ENCODE data around the gene UBL4B.

UBL4B gene

GRCh38 chr1:110118636-110119396, 6.6 kb downstream of the UBL4B start:
- DNase-seq: no peak

GRCh38 chr1:110119843-110120242, 7.6 kb downstream of the UBL4B start:
- no peak for DNase-seq

GRCh38 chr1:110120960-110121561, 8.8 kb downstream of the UBL4B start:
- no peak for DNase-seq

DNA sequence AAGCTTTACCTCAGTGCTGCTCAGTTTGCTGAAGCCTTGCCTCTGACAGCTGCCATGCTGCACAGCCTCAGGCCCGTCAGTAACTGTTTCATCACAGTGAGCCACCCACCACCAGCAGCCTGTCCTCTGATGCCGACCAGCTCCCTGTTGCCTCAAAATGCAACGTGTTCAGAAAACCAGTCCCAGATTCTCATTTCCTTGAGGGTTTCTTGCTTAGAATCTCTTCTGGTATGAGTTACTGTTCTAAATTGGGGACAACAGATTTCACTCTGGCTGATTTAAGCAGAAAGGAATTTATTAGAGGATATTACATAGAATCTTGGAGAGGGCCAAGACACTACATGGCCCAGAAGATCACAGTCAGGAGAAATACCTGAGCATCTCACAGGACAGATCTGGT, 11.0 kb downstream of the UBL4B start:
- DNase-seq: no peak

GRCh38 chr1:110125810-110126209, 13.6 kb downstream of the UBL4B start:
- no peak for DNase-seq

GRCh38 chr1:110130113-110130591, 17.9 kb downstream of the UBL4B start:
- no peak for DNase-seq

DNA sequence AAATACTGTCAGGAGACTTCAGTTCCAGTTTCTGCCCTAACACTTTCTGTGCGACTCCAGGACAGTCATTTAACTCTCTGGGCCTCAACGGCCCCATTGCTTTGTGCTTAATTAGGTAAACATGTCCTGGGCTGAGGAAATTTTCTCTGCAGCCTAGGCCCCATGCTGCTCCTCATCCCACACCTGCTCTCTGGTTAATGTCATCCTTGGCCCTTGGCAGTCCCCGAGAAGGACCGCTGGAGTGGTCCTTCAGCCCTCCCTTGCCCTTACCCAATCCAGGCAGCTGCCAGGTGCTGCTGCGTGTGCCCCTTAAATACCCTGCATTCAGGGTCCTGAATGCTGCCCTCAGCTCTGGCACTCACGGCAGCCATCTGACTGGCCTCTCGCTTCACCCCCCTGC, 18.7 kb downstream of the UBL4B start:
- peak; percentile 59 for DNase-seq

DNA sequence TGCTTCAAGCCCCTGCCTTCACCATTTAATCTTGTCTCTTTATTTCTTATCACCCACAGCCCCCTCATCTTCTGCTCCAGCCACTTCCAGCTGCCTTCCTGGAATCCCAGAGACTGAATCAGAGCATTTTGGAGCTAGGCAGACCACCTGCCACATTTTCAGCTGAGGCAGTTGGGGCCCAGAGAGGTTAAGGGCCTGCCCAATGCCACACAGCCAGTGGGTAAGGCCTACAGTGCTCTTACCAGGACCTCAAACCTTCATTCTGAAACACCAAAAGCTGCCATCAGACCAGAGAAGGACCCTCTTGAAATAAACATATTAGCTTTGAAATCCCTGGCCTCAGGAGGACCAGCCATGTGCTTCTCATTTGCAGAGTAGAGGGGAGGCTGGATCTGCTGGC, 20.4 kb downstream of the UBL4B start:
- DNase-seq: no peak

DNA sequence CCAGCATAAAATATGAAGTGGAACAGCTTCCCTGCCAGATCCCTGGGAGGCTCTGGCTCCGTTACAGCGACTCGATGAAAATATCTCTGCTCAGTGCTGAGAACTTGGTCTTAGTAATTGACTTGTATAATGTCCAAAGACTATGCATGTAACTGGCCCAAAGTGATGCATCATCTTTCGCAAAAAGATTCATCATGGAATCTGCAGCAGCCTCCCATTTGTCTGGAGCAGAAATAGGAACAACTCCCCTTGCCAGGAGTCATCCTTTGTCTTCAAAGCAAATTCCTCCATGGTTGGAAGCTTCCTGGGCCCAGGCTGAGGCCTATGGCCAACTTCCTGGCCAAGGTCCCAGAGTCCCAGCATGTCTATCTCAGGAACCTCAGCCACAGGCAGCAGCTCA, 21.2 kb downstream of the UBL4B start:
- no peak for DNase-seq

DNA sequence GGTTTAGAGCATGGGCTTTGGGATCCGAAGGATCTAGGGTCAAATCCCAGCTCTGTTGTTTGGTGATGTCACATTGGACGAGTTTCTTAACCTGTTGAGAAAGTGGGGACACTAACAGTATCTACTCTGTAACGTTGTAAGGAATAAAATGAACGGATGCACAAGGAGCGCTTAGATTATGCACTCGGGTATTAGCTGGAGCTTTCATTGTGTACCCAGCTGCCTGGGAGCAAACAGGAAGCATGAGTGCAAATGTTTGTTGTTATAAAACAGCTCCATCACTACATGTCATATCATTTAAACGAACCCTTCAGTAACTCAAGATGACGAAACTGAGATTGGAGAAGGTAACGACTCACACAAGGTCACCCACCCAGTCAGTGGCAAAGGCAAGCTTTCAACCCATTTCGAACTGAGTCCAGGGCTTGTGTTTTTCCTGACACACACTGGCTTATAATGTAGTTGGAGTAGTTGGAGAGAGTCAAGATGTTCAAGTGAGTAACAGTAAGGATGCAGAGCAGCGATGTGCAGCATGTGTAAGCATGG, 21.9 kb downstream of the UBL4B start:
- peak; percentile 79 for DNase-seq

DNA sequence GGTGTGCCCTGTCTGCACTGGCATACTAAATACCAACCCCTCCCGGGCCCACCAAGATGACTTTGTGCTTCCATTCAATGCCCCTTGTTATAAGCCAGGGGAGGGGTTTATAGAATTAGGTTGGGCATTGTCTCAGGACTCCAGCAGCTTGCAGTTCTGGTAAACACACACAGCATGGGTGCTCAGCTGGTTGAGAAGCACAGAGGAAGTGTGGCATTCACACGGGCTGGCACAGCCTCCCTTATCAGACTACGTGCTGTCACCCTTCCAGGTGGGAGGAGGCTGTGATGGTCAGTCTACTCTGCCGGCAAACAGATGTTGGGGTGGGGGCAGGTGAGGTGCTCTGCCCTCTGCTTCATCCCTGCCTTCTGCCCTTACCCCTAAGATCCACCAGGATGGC, 23.0 kb downstream of the UBL4B start:
- DNase-seq: peak; percentile 87

DNA sequence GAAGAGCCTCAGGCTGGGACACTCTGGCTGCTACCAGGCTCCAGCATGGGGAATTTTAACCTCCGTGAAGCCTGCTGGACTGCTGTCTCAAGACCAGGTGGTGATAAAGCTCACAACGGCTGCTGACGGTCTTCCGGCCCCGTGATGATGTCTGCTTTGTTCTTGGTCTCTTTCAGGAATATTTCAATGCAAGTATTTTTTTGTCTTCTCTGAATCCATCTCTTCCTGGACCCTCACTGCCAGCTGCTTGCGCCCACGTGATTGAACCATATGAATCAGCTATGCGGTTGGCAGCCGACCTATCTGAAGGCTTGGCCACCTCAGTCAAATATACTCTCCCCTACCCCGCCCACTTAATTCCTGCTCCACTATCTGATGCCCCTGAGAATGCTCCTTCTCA, 23.4 kb downstream of the UBL4B start:
- DNase-seq: peak; percentile 57

- peak; percentile 95 for DNase-seq
Measured at GRCh38 chr1:110136911-110137310, 24.7 kb downstream of the UBL4B start.

DNA sequence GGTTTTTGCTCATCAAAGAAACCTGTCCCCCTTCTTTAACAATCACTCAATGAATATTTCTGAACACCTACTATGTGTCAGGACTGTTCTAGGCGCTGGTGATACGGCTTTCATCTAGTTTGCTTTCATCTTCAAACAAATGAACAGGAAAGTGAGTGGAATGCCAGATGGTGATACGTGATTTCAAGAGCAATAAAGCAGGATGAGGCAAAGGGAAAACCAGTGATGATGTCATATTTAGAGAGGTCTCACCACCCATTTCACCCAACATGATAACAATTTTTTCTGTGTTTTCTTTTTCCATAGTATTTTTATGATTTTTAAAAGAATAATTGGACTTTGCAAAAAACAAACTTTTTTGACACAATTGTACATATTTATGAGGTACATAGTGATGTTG, 26.7 kb downstream of the UBL4B start:
- no peak for DNase-seq

DNA sequence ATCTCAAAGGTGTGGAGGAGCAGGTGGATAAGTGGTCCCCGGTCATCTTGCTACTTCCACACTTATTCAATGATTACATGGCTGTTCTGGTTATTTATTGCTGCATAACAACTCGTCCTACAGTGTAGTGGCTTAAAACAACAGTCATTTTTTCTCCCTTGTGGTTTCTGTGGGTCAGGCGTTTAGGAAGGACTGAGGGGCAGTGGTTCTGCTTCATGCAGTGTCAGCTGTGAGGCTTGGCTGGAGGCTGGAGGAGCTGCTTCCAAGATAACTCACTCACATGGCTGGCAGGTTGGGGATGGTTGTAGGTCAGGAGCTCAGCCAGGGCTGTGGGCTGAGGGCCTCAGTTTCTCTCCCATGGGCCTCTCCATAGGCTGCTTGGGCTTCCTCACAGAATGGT, 32.1 kb downstream of the UBL4B start:
- no peak for DNase-seq

DNA sequence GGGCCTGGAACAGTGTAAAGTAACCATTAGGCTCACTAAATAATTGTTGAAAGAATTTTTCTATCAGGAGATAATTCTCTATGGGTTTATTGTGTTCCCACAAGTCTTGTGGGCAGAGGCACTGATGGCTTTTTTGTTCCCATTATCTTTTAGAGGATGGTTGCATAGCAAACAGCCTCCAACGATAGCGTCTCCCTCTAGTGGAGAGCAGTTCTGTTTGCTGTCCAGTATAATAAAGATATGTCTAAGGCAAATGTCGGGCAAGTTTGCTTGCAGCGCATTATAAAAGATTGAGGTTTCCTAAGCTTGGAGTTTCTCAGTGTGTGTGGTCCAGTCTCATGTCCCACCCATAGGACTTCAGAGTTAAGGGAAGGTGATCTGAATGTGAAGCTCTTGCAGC, 36.7 kb downstream of the UBL4B start:
- DNase-seq: peak; percentile 65

GRCh38 chr1:110150330-110151174, 38.3 kb downstream of the UBL4B start, which contains the start of gene SLC6A17:
SLC6A17 (plus strand) TSS chr1:110150494; CDS start chr1:110166930, 16,436 bp downstream.
- DNase-seq: no peak

- no peak for DNase-seq
Measured at GRCh38 chr1:110151175-110151669, 39.0 kb downstream of the UBL4B start.

- no peak for DNase-seq
Measured at GRCh38 chr1:110152133-110152785, 40.0 kb downstream of the UBL4B start.

DNA sequence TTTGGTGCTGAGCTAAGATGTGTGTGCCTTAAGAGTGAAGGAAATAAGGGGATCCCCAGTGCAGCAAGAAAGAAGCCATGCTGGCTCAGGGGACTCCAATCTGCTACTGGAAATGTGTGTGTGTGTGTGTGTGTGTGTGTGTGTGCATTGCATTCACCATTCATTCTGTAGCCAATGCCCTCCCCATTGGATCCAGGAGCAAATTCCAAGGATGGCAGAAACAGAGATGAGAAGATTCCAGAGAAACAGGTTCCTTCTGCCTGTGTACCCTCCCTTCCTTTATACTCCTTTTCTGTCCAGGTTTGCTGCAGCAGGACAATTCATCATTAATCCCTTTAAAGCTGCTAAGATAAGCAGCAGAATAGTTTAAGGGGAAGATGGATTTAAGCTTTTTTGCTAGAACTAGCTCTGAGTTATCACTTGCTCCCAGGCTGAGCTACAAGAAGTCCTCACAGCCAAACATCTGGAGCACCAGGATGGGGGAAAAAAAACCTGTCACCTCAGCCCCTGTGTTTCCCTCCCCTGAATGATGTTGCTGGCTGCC, 41.2 kb downstream of the UBL4B start:
- no peak for DNase-seq

- DNase-seq: no peak
Measured at GRCh38 chr1:110155878-110156522, 43.8 kb downstream of the UBL4B start.

DNA sequence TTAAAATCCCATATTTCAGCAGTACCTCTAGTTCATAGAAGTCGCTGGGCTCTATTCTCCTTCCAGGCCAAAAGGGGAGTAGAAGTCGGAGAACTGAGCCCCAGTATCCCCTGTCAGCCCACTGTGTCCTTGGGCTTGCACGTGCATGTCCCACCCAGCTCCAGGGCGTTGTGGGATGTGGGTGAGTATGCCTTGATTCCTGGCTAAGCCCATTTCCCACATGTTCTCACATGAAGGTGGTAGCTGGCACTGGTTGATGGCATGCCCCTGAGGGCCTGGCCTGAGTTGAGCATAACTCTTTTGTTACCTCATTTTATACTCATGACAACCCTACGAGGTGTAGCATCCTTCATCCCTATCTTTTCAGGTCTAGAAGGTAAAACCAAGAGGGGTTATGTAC, 46.0 kb downstream of the UBL4B start:
- DNase-seq: no peak
